ENCODE results near the gene RRP8. TPM values are rescaled to one million over a fixed set of nuclear protein-coding genes. Genes with fewer than 3 reads are reported as not detected.

Gene RRP8
- total and polyA plus RNA-seq, 2 of the 8 experiments (the other 6 are each of a cell fraction or from before 2014, with no cell fraction given): 4.2 to 14.9 TPM

GRCh38 chr11:6617315-6617781 is 13.9 kb upstream of the RRP8 start:
- Histone ChIP-seq H3K36me3 (ENCODE audit: control insufficient read depth in 2 of 4, insufficient read depth in 4 of 4, low read length in 3 of 4) (peaks cover 0 to 4% (median 2%) of the 10 kb centered on the region in 4 experiments; a peak in 4 of 8 replicates), H3K23ac (ENCODE audit: insufficient read length) (no peak overlapping the region), H3K27me3 (replicated peaks in 1 of 4; ENCODE audit: control insufficient read depth in 3 of 4, extremely low read depth in 1 of 4, insufficient read depth in 3 of 4, low read length in 3 of 4) (no peaks in the 10 kb centered on the region), H2AK5ac (ENCODE audit: low read depth, low read length) (no peak overlapping the region), H3K23me2 (ENCODE audit: low read depth, low read length) (peaks cover 11% of the 10 kb centered on the region), H2BK5ac (ENCODE audit: low read depth, low read length) (no peak overlapping the region), H3K4me2 (ENCODE audit: insufficient read depth in 1 of 2, low read depth in 2 of 2, low read length in 2 of 2) (no peak overlapping the region), H2BK15ac (ENCODE audit: low read length) (no peak overlapping the region), H2BK120ac (replicated peaks; ENCODE audit: low read depth, low read length) (no peak overlapping the region), H4K5ac (ENCODE audit: insufficient read length, low read depth, low read length) (no peak overlapping the region), H3K4me3 (ENCODE audit: extremely low read depth in 1 of 4, insufficient read depth in 2 of 4, low read depth in 3 of 4, low read length in 4 of 4) (no peak overlapping the region), H3K4me1 (replicated peaks in 1 of 4; ENCODE audit: control insufficient read depth in 3 of 4, insufficient read depth in 4 of 4, low read length in 3 of 4) (peaks cover 0 to 7% (median 4%) of the 10 kb centered on the region in 4 experiments; a peak in 3 of 7 replicates), H4K20me1 (replicated peaks in 1 of 2; ENCODE audit: control insufficient read depth in 1 of 2, insufficient read depth in 2 of 2, low read length in 2 of 2) (no peaks in the 10 kb centered on the region), H4K8ac (ENCODE audit: extremely low read depth, insufficient read depth, low read length) (no peak overlapping the region), H3K27ac (ENCODE audit: low read depth, low read length) (no peak overlapping the region), H2BK20ac (ENCODE audit: low read length) (no peak overlapping the region), H2AFZ (ENCODE audit: low read length) (no peak overlapping the region), H3K79me1 (ENCODE audit: low read depth, low read length) (no peaks in the 10 kb centered on the region; the same call in none of the 2 replicates), H3K9me3 (ENCODE audit: insufficient read depth in 2 of 2, low read depth in 1 of 2, low read length in 1 of 2) (no peaks in the 10 kb centered on the region), H3K79me2 (ENCODE audit: control insufficient read depth in 1 of 2, insufficient read depth in 2 of 2, low read length in 2 of 2) (peaks cover 0 to 8% of the 10 kb centered on the region in 2 experiments; a peak in 1 of 4 replicates), H3K14ac (ENCODE audit: insufficient read length) (no peak overlapping the region), H3K18ac (ENCODE audit: extremely low read depth, low read length) (no peak overlapping the region), H3K56ac (replicated peaks; ENCODE audit: insufficient read length, low read depth, low read length) (no peak overlapping the region), H2BK12ac (ENCODE audit: low read depth, low read length) (no peak overlapping the region), H3K9ac (replicated peaks in 1 of 4; ENCODE audit: extremely low read depth in 1 of 4, low read depth in 3 of 4, low read length in 3 of 4) (no peak overlapping the region), H4K91ac (replicated peaks; ENCODE audit: insufficient read length, low read length) (no peak overlapping the region), H3K4ac (replicated peaks; ENCODE audit: insufficient read length, low read depth, low read length) (no peak overlapping the region)
- FAIRE-seq (no peak), DNase-seq (ENCODE audit: low read depth in 1 of 2, low spot score in 2 of 2) (no peak)
- ChIA-PET CTCF (ENCODE audit: partially characterized antibody) (interaction anchor here (0.7 to 2.6 kb wide), 8 partner anchors 10 to 655 kb away, joined by 3 to 11 read pairs (median 3); partner anchors contain the start of gene ILK), POLR2A (ENCODE audit: partially characterized antibody) (interaction anchor here (1.0 to 3.2 kb wide), 3 partner anchors 9 to 217 kb away, joined by 3 to 31 read pairs (median 13); partner anchors contain the start of gene MRPL17)
- WGBS, 2 experiments (ENCODE audit: extremely low coverage in 1 of 2, insufficient coverage in 1 of 2, insufficient read length in 1 of 2, insufficient replicate concordance in 2 of 2, low coverage in 1 of 2, low lambda C conversion rate in 2 of 2, missing lambda C conversion rate in 1 of 2): 84% methylated on average over 5 of the region's 5 CpGs; no CpG with 5 or more reads in 1 of the 2 experiments
- TF ChIP-seq EZH2 (IDR thresholded peaks at IDR 0.05; ENCODE audit: low read depth, low read length, severe bottlenecking) (no peak), TAF1 (IDR thresholded peaks at IDR 0.05; ENCODE audit: low read depth, low read length) (no peak), ATF2 (IDR thresholded peaks at IDR 0.05; ENCODE audit: low read length) (no peak), RXRA (IDR thresholded peaks at IDR 0.05; ENCODE audit: insufficient read depth, low read depth, low read length) (no peak), ZNF274 (IDR thresholded peaks at IDR 0.05; ENCODE audit: borderline replicate concordance, extremely low read depth, low read length) (no peak), CTBP2 (IDR thresholded peaks at IDR 0.05; ENCODE audit: borderline replicate concordance, insufficient read depth, insufficient read length, low read length) (no peak), POU5F1 (IDR thresholded peaks at IDR 0.05; ENCODE audit: low read depth, low read length) (no peak), POLR2A (IDR thresholded peaks at IDR 0.05; ENCODE audit: control extremely low read depth in 1 of 2, low read depth in 2 of 2, low read length in 2 of 2) (no peak), SAP30 (IDR thresholded peaks at IDR 0.05; ENCODE audit: insufficient read depth, insufficient replicate concordance, low read length) (no peak), MAFK (IDR thresholded peaks at IDR 0.05; ENCODE audit: low read depth, low read length) (no peak)
